ENCODE results near the gene DGKB. TPM values are rescaled to one million over a fixed set of nuclear protein-coding genes. Genes with fewer than 3 reads are reported as not detected.

Gene DGKB
- total RNA-seq, 1 donor from 2014 or later = not detected

DNA sequence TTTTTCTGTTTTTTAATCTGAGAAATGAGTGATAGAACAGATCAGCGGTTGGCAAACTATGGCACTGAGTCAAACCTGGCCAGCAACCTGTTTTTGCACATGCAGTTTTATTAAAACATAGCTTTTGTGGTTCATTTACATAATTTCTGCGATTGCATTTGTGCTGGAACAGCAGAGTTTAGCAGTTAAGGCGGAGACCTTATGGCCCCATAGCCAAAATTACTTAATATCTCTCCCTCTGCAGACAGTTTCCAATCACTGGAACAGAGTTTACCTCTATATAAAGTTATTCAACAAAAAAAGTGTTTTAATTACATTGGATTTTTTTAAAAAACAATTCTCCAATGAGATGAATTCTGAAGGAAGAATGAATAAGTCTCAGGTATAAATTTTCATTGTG lies 212.1 kb downstream of the DGKB start:
- no peak for DNase-seq (ENCODE audit: low read depth, low spot score)

- no peak for DNase-seq (ENCODE audit: low read depth, low spot score)
These were observed 212.5 kb downstream of the DGKB start for GRCh38 chr7:14690075-14690474.

DNA sequence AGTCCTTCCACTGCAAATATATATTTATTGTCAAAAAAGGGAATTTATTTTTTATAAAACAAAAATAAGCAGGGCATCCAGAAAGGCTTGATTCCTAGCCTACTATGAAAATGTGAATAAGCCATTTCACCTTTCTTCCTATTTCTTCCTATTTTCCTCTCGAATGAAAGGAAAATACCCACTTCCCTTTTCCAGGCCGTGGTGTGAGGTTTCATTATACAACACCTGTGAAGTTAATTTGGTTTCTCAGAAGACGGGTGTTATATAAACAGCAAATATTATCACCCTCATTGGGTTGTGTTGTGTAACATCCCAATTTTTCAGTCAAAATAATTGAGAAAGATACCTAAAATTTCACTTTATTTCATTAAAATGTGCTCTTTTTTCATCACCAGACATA lies 214.3 kb downstream of the DGKB start:
- DNase-seq (ENCODE audit: low read depth, low spot score) = no peak

DNA sequence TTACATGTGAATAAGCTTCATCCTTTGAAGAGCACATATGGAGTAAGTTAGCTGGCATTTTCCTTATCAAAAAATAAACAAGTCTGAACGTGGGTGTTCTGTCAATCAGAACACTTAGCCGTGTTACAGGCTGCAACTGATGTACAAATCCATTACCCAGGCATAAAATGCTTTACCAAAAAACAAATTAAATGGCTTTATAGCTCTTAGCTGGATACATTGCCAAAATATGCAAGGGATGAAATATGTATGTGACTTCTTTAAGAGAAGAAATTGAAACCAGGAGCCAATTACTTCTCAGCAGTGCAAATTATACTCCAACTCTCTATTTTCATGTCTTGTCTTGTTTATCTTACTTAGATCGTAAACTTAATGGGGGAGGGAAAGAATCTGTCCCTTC lies 214.8 kb downstream of the DGKB start:
- DNase-seq (ENCODE audit: low read depth, low spot score) = no peak

- DNase-seq (ENCODE audit: low read depth, low spot score) = no peak
These were observed 215.3 kb downstream of the DGKB start for GRCh38 chr7:14687241-14687640.

- DNase-seq (ENCODE audit: low read depth, low spot score) = no peak
These were observed 217.4 kb downstream of the DGKB start for GRCh38 chr7:14685167-14685566.

DNA sequence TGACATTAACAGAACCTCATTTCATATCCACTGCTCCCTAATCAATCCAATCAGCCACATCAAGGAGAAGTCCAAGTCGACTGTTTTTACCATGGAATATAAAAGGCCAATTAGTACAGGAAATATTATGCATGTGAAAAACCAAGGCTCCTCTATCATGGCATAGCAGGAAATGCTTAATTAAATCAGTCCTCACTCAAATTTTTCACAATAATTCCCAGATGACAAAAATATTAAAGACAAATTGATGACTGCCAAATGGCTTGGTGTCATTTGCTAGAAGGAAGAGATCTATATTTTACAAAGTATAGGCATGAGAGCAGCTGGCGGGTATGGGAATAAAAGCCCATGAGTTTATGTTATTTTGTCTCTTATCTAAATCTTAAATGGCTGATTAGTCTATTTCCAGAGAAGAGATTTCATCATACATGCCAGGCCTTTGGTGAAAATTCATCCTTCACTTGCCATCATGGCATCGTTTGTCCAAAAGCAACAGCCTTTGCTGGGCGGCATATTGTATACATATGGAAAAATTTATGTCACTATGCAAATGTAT lies 219.6 kb downstream of the DGKB start:
- DNase-seq (ENCODE audit: low read depth, low spot score) = no peak

DNA sequence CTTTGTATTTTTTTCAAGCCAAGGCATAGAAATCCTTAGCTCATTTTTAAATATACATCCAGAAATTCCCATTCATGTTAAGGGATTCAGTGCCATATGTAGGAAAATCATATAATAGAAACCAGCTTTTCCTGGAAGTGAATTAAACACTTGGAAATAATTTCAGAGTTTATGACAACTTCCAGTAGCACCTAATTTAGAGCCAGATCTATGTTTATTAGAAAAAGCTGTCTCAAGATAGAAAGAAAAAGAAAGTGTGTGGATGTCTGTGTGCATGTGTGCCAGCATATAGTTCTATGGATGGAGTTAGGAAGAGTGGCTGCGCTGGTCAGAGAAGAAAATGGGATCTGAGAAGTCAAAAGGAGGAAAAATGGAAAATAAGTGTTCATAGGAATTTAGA lies 225.7 kb downstream of the DGKB start:
- no peak for DNase-seq (ENCODE audit: low read depth, low spot score)

GRCh38 chr7:14673202-14673601 lies 229.3 kb downstream of the DGKB start:
- no peak for DNase-seq (ENCODE audit: low read depth, low spot score)

GRCh38 chr7:14666913-14667312 lies 235.6 kb downstream of the DGKB start:
- no peak for DNase-seq (ENCODE audit: low read depth, low spot score)

GRCh38 chr7:14666304-14666703 lies 236.2 kb downstream of the DGKB start:
- DNase-seq (ENCODE audit: low read depth, low spot score) = no peak

- no peak for DNase-seq (ENCODE audit: low read depth, low spot score)
These were observed 262.8 kb downstream of the DGKB start for GRCh38 chr7:14639801-14640200.

DNA sequence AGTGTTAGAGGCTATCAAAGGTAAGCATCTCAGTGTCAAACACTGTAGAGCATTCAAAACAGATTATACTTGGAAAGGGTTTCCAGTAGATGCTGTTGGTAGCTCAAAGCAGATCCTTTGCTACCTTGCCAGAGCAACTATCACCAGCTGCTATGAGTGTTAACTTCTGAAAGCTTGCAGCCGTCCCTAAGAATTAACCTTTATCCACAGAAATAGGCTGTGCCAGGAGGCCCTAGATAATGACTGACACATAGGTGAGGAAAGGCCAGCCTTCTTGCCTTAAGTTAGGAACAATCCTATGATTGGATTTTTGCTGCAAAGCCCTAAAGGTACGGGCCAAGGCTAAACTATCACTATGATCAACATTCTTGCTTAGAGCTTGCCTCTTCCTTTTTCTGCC lies 263.2 kb downstream of the DGKB start:
- DNase-seq (ENCODE audit: low read depth, low spot score) = no peak

GRCh38 chr7:14637968-14638367 lies 264.6 kb downstream of the DGKB start:
- DNase-seq (ENCODE audit: low read depth, low spot score) = no peak

DNA sequence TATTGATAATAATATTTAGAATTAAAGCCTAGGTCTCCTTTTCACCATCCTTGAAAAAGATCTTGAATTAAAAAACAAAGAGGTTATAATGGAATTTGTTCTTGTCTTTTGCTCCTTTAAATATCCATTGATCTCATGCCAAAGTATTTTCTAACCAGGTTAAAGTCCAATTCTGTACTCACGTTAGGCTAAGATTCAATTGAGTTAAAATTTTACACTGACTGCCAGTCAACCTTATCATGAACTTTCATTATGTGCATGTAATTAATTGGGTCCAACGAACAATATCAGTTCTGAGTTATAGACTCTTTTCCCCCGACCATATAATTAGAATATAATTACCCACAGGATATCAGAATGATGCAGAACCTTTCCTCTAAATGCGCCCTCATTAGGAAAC lies 266.6 kb downstream of the DGKB start:
- no peak for DNase-seq (ENCODE audit: low read depth, low spot score)

DNA sequence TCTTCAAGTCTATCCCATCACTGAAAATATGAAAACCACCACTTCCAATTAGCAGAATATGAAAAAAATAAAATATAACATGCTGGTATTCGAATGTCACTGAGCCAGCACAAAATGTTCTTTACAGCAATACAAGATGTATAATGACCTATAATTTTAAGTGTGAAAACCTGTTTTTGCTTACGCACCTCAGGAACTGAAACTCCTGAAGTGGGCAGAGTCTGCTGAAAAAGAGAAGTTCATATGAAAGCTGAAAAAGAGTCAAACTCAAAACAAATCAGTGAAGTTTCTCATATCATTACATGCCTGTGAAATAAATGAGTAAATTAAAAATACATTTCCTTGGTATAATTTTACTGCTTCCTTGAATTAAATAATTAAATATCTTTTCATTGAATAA lies 272.5 kb downstream of the DGKB start:
- no peak for DNase-seq (ENCODE audit: low read depth, low spot score)

GRCh38 chr7:14628516-14628915 lies 274.0 kb downstream of the DGKB start:
- no peak for DNase-seq (ENCODE audit: low read depth, low spot score)

DNA sequence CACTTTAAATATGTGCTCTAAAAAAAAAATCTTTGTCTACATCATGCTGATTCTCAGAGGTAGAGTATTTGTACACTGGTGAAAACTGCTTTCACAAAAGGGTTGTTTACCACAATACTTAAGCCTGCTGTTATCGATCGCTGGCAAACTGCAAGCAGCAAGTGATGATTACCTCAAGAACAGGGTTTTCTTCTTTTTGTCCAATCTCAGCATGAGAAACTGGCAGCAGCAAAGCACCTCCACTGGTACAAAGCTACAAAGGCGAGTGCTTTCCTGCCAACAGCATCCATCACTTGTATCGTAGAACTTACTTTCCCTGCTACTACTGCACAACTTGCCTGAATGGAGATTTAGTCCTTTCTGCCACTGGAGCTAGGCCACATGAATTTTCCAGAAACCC lies 276.5 kb downstream of the DGKB start:
- DNase-seq (ENCODE audit: low read depth, low spot score) = no peak

- no peak for DNase-seq (ENCODE audit: low read depth, low spot score)
These were observed 280.0 kb downstream of the DGKB start for GRCh38 chr7:14622559-14622958.

GRCh38 chr7:14606101-14606500 lies 296.4 kb downstream of the DGKB start:
- DNase-seq (ENCODE audit: low read depth, low spot score) = no peak

DNA sequence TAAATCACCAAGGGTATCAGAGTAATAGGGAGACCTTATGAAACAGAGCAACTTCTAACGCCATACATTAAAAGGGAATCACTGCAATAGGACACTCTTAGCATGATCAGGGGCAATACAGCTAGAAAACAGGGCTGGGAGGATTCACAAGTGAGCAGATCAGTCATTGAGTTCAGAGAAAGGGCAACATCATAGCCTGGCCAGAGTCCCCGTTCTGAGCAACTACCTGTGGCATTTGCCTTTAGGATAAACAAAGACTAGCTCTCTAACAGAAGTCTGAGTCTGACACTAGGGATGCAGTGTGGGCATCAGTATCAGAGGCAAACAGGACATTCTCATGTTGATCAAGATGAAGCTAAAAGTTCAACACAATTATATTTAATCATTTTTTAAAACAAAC lies 297.9 kb downstream of the DGKB start:
- no peak for DNase-seq (ENCODE audit: low read depth, low spot score)

DNA sequence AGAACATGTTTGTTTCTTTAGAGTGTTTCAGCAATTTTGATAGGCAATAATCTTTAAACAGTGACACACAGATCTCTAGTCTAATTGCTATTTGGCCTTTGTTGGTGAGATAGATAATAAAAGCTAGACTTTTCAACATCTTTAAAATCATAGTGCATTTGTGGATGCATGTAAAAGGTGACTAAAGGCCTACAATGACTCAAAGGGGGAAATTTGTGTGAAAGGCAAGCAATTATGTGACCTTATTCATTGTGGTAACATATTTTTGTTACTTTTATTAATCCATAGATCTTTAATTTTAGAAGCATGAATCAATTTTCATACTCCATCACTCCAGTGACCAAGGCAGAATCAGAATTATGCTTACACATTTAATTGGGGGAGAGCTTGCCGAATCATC lies 299.7 kb downstream of the DGKB start:
- no peak for DNase-seq (ENCODE audit: low read depth, low spot score)

GRCh38 chr7:14600766-14601367 lies 301.7 kb downstream of the DGKB start:
- DNase-seq (ENCODE audit: low read depth, low spot score) = no peak

- DNase-seq (ENCODE audit: low read depth, low spot score) = no peak
These were observed 303.6 kb downstream of the DGKB start for GRCh38 chr7:14598978-14599377.
